HG02642 (cell line): ENCODE measurements around the gene KRTAP10-1.
"Not testable (repeated sequence)": the region's sequence is repeated elsewhere in the genome, so short reads cannot be mapped to it uniquely, and the experiment has no call there.

Experiments
- ATAC-seq: cut with Tn5 transposase; IDR thresholded peaks from one replicate; pipeline ENCODE4 v1.9.1; 2021; ENCODE audit warnings: mild to moderate bottlenecking; ENCODE audit not compliant: unreplicated experiment, poor library complexity

KRTAP10-1 gene

GRCh38 chr21:44508711-44509445 lies 31.1 kb downstream of the KRTAP10-1 start:
- no peak for ATAC-seq

- no peak for ATAC-seq
These were observed 31.6 kb downstream of the KRTAP10-1 start for GRCh38 chr21:44508426-44508710.

- no peak for ATAC-seq
These were observed 32.1 kb downstream of the KRTAP10-1 start for GRCh38 chr21:44507673-44508425.

GRCh38 chr21:44506279-44507255 lies 33.4 kb downstream of the KRTAP10-1 start:
- no peak for ATAC-seq

GRCh38 chr21:44505673-44506278 lies 34.2 kb downstream of the KRTAP10-1 start:
- ATAC-seq = no peak

- no peak for ATAC-seq
These were observed 36.0 kb downstream of the KRTAP10-1 start for GRCh38 chr21:44503901-44504399.

GRCh38 chr21:44503006-44503889 lies 36.7 kb downstream of the KRTAP10-1 start:
- not testable (repeated sequence) for ATAC-seq

GRCh38 chr21:44502171-44502958 lies 37.6 kb downstream of the KRTAP10-1 start:
- no peak for ATAC-seq

- no peak for ATAC-seq
These were observed 39.9 kb downstream of the KRTAP10-1 start for GRCh38 chr21:44500111-44500510.

GRCh38 chr21:44499631-44500030 lies 40.4 kb downstream of the KRTAP10-1 start:
- ATAC-seq = no peak

- ATAC-seq = no peak
These were observed 40.8 kb downstream of the KRTAP10-1 start for GRCh38 chr21:44499211-44499560.

- ATAC-seq = no peak
These were observed 41.5 kb downstream of the KRTAP10-1 start for GRCh38 chr21:44498280-44499210.

- ATAC-seq = no peak
These were observed 42.3 kb downstream of the KRTAP10-1 start for GRCh38 chr21:44497703-44498126.

- no peak for ATAC-seq
These were observed 43.1 kb downstream of the KRTAP10-1 start for GRCh38 chr21:44496564-44497550.

- no peak for ATAC-seq
These were observed 44.1 kb downstream of the KRTAP10-1 start for GRCh38 chr21:44495611-44496563.
